Nephron (organoid): ENCODE measurements around the gene ATRNL1.

Experiments used
- H3K27ac Mint-ChIP-seq, 3 experiments: 2 replicates each; pipeline ENCODE4 v1.8.0; 2020; ENCODE audit warnings: mixed read lengths in 3 of 3, mild to moderate bottlenecking in 2 of 3, moderate library complexity in 1 of 3
- H3K27me3 Mint-ChIP-seq: 2 replicates; pipeline ENCODE4 v1.8.0; 2021; ENCODE audit warnings: low read depth, mild to moderate bottlenecking, moderate library complexity, mixed read lengths
- H3K36me3 Mint-ChIP-seq: 2 replicates; pipeline ENCODE4 v1.8.0; 2020; ENCODE audit warnings: low read depth, mixed read lengths
- H3K4me1 Mint-ChIP-seq: 2 replicates; pipeline ENCODE4 v1.8.0; 2020; ENCODE audit warnings: mixed read lengths
- H3K4me3 Mint-ChIP-seq, 3 experiments: 2 replicates each; pipeline ENCODE4 v1.8.0; 2020; ENCODE audit warnings: mild to moderate bottlenecking in 3 of 3, mixed read lengths in 3 of 3, moderate library complexity in 2 of 3
- H3K9me3 Mint-ChIP-seq: 2 replicates; pipeline ENCODE4 v1.8.0; 2020; ENCODE audit warnings: mixed read lengths
- TF ChIP-seq, protein P1 (sequence below), 3 experiments: fragments of 200-600 bp; sonication (generic); IDR thresholded peaks; one replicate each; pipeline ENCODE4 v1.5.0; 2021; ENCODE audit warnings: antibody characterized with exemption in 3 of 3; ENCODE audit not compliant: unreplicated experiment in 3 of 3

ATRNL1 gene

DNA sequence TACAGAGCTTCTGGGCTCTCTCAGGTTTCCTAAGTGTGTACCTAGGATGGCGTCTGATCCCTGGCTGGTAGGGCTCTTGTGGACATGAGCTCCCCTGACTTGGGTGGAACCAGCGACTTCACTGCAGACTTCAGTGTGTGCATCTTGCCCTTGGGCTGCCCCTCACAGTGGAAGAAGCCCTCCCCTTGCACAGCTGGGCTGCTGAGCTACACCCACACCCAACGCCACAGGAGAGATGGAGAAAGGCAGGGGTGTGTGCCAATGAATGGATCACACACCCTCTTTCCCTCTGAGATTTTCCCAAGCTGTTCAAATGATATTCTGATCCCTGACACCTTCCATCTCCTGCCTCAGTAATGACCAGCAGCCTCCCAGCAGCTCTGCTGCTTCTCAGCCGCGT, 883.2 kb downstream of the ATRNL1 start:
- Mint-ChIP-seq H3K36me3 (no peaks in the 10 kb centered on the region), H3K9me3 (peaks cover 3% of the 10 kb centered on the region), H3K4me3 (no peak overlapping the region), H3K27me3 (peaks cover 14% of the 10 kb centered on the region), H3K27ac (no peak overlapping the region), H3K4me1 (peaks cover 16% of the 10 kb centered on the region)
- TF ChIP-seq, protein P1, sequence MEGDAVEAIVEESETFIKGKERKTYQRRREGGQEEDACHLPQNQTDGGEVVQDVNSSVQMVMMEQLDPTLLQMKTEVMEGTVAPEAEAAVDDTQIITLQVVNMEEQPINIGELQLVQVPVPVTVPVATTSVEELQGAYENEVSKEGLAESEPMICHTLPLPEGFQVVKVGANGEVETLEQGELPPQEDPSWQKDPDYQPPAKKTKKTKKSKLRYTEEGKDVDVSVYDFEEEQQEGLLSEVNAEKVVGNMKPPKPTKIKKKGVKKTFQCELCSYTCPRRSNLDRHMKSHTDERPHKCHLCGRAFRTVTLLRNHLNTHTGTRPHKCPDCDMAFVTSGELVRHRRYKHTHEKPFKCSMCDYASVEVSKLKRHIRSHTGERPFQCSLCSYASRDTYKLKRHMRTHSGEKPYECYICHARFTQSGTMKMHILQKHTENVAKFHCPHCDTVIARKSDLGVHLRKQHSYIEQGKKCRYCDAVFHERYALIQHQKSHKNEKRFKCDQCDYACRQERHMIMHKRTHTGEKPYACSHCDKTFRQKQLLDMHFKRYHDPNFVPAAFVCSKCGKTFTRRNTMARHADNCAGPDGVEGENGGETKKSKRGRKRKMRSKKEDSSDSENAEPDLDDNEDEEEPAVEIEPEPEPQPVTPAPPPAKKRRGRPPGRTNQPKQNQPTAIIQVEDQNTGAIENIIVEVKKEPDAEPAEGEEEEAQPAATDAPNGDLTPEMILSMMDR (IDR thresholded peaks at IDR 0.05; ENCODE audit: unreplicated experiment in 3 of 3) = no peak

DNA sequence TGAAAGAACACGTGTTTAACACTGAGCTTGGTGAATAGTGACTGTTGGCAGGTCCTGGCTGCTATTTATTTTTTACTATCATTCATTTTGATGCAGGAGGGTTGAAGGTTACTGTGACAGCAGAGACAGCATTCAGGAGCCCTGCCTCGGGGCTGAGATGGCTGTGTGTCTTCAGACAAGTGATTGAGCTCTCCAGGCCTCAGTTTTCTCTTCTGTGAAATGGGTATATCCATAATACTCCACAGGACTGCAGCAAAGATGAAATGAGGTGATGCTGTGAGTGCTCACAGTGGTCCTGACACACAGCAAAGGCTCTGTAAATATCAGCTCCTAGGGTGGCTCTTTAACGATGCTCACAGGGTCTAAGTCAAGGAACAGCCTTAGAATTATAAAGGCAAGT, 884.7 kb downstream of the ATRNL1 start:
- H3K4me1 Mint-ChIP-seq = peaks cover 22% of the 10 kb centered on the region
- H3K27ac Mint-ChIP-seq = no peak overlapping the region
- peaks cover 10% of the 10 kb centered on the region for H3K27me3 Mint-ChIP-seq
- H3K36me3 Mint-ChIP-seq = no peaks in the 10 kb centered on the region
- H3K9me3 Mint-ChIP-seq = peaks cover 7% of the 10 kb centered on the region
- no peak overlapping the region for H3K4me3 Mint-ChIP-seq
- TF ChIP-seq, protein P1 (IDR thresholded peaks at IDR 0.05; ENCODE audit: unreplicated experiment in 3 of 3) = no peak

DNA sequence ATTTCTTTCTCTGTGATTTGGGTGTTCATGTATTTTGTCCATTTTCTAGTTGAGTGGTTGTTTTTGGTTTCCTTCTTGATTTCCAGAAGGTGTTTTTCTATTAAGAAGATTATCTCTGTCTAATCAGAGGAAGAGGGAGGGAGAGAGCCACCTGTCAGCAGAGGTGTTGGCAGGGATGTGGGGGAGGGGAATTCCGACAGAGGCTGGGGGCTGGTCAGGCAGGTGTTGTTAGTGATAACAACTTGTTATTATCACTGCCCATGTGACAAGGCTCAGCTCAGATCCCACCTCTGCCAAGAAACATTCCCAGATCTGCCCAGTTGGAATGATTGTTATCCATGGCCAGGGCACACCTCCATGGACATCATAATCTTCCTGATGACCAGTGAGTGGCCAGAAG, 886.4 kb downstream of the ATRNL1 start:
- Mint-ChIP-seq H3K27ac (no peak overlapping the region), H3K4me3 (no peak overlapping the region), H3K36me3 (peaks cover 4% of the 10 kb centered on the region), H3K27me3 (peaks cover 4% of the 10 kb centered on the region), H3K4me1 (peaks cover 16% of the 10 kb centered on the region), H3K9me3 (peaks cover 9% of the 10 kb centered on the region)
- TF ChIP-seq, protein P1 (IDR thresholded peaks at IDR 0.05; ENCODE audit: unreplicated experiment in 3 of 3) = no peak

DNA sequence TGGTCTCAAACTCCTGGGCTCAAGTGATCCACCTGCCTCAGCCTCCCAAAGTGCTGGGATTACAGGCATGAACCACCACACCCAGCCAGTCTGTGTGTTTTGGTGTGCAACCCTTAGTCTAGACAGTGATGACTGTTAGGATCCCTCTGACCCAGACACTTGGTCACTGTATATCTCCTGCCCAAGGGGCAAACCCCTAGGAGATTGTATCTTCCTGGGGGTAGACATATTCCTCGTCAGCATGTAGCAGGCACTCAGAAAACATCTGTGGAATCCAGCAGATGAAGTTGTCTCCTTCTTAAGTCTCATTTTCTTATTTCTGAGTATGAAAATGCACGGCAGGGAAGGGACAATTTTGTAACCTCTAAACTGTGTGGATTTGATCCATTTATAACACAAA, 887.3 kb downstream of the ATRNL1 start:
- H3K9me3 Mint-ChIP-seq = peaks cover 12% of the 10 kb centered on the region
- H3K27ac Mint-ChIP-seq = peak overlapping the region; percentile 47 to 76 (median 60)
- peaks cover 4% of the 10 kb centered on the region for H3K36me3 Mint-ChIP-seq
- peaks cover 12% of the 10 kb centered on the region for H3K4me1 Mint-ChIP-seq
- peaks cover 4% of the 10 kb centered on the region for H3K27me3 Mint-ChIP-seq
- H3K4me3 Mint-ChIP-seq = peak overlapping the region in 1 of 3 experiments; percentile 39
- TF ChIP-seq, protein P1 (IDR thresholded peaks at IDR 0.05; ENCODE audit: unreplicated experiment in 3 of 3) = no peak

DNA sequence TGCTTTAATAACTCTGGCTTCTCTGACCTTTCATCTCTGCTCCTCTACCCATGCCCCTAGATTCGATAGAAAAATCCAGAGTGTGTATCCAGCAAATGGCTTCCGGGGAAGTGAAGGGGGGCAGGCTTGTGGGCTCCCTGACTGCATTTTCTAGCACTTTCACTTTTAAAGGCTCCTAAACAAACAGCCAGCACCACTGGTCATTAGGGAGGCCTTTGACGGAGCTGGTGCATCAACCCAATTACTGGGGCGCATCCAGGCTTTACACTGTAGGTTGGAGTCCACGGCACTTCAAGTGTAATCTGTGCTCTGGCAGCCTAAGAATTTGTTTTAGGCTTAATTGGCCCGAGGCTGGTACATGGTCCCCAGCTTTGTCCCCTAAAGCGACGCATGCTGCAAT, 887.9 kb downstream of the ATRNL1 start:
- peak overlapping the region; percentile 1 to 39 (median 27) for H3K4me3 Mint-ChIP-seq
- H3K9me3 Mint-ChIP-seq = peaks cover 12% of the 10 kb centered on the region
- peak overlapping the region; percentile 47 to 76 (median 60) for H3K27ac Mint-ChIP-seq
- H3K27me3 Mint-ChIP-seq = peaks cover 4% of the 10 kb centered on the region
- peaks cover 4% of the 10 kb centered on the region for H3K36me3 Mint-ChIP-seq
- peaks cover 12% of the 10 kb centered on the region for H3K4me1 Mint-ChIP-seq
- TF ChIP-seq, protein P1 (IDR thresholded peaks at IDR 0.05; ENCODE audit: unreplicated experiment in 3 of 3) = no peak

DNA sequence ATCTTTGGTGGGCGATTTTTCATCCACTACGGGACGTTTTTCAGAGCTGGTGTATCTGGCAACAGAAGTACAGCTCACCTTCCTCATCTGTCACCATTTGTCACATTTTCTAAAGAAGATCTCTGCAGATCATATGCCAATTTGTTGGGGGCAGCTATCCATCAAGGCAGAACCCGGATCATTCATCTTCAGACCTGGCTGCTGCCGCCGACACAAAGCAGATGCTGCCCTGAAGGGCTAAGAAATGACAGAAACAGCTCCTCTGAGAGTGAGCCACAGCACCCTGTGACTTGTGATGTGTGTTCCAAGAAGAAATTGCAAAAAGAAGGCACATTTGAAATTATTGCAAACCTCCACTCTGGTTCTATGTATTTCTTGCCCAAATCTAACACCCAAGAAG, 888.9 kb downstream of the ATRNL1 start:
- TF ChIP-seq, protein P1 (IDR thresholded peaks at IDR 0.05; ENCODE audit: unreplicated experiment in 3 of 3) = no peak
- H3K27me3 Mint-ChIP-seq = peaks cover 4% of the 10 kb centered on the region
- no peak overlapping the region for H3K4me3 Mint-ChIP-seq

More for the DNA sequence above, 888.9 kb downstream of the ATRNL1 start:
- Mint-ChIP-seq H3K36me3 (peaks cover 4% of the 10 kb centered on the region), H3K4me1 (peaks cover 12% of the 10 kb centered on the region), H3K27ac (no peak overlapping the region), H3K9me3 (peaks cover 16% of the 10 kb centered on the region)
